ENCODE data around the gene CD7.

Gene CD7

GRCh38 chr17:82314012-82314726, 3.2 kb downstream of the CD7 start:
- Histone ChIP-seq H3K27ac (ENCODE audit: poor library complexity, severe bottlenecking) (no peak overlapping the region), H3K36me3 (ENCODE audit: low read depth) (no peaks in the 10 kb centered on the region), H3K27me3 (ENCODE audit: insufficient read depth, poor library complexity, severe bottlenecking) (no peaks in the 10 kb centered on the region), H3K9me3 (ENCODE audit: severe bottlenecking) (no peaks in the 10 kb centered on the region), H3K4me1 (ENCODE audit: insufficient read depth, poor library complexity, severe bottlenecking) (no peaks in the 10 kb centered on the region), H3K4me3 (ENCODE audit: severe bottlenecking) (no peak overlapping the region)
- no peak for TF ChIP-seq CTCF (IDR thresholded peaks at IDR 0.05; ENCODE audit: poor library complexity, severe bottlenecking)
- ATAC-seq (ENCODE audit: low read depth): no peak
- DNase-seq (ENCODE audit: low spot score): no peak

- H3K27ac ChIP-seq (ENCODE audit: poor library complexity, severe bottlenecking): no peak overlapping the region
- H3K4me1 ChIP-seq (ENCODE audit: insufficient read depth, poor library complexity, severe bottlenecking): no peaks in the 10 kb centered on the region
- DNase-seq (ENCODE audit: low spot score) (no peak), ATAC-seq (ENCODE audit: low read depth) (no peak)
- H3K27me3 ChIP-seq (ENCODE audit: insufficient read depth, poor library complexity, severe bottlenecking): no peaks in the 10 kb centered on the region
- no peak for TF ChIP-seq CTCF (IDR thresholded peaks at IDR 0.05; ENCODE audit: poor library complexity, severe bottlenecking)
- no peaks in the 10 kb centered on the region for H3K36me3 ChIP-seq (ENCODE audit: low read depth)
- H3K9me3 ChIP-seq (ENCODE audit: severe bottlenecking): no peaks in the 10 kb centered on the region
- no peak overlapping the region for H3K4me3 ChIP-seq (ENCODE audit: severe bottlenecking)
Observed at GRCh38 chr17:82313195-82314011, 4.0 kb downstream of the CD7 start.

GRCh38 chr17:82311971-82312370, 5.4 kb downstream of the CD7 start:
- no peak for TF ChIP-seq CTCF (IDR thresholded peaks at IDR 0.05; ENCODE audit: poor library complexity, severe bottlenecking)
- ATAC-seq (ENCODE audit: low read depth) (no peak), DNase-seq (ENCODE audit: low spot score) (no peak)
- Histone ChIP-seq H3K4me1 (ENCODE audit: insufficient read depth, poor library complexity, severe bottlenecking) (no peaks in the 10 kb centered on the region), H3K27ac (ENCODE audit: poor library complexity, severe bottlenecking) (no peak overlapping the region), H3K27me3 (ENCODE audit: insufficient read depth, poor library complexity, severe bottlenecking) (no peaks in the 10 kb centered on the region), H3K36me3 (ENCODE audit: low read depth) (no peaks in the 10 kb centered on the region), H3K4me3 (ENCODE audit: severe bottlenecking) (no peak overlapping the region), H3K9me3 (ENCODE audit: severe bottlenecking) (no peaks in the 10 kb centered on the region)

GRCh38 chr17:82310877-82311276, 6.5 kb downstream of the CD7 start:
- no peak for TF ChIP-seq CTCF (IDR thresholded peaks at IDR 0.05; ENCODE audit: poor library complexity, severe bottlenecking)
- H3K9me3 ChIP-seq (ENCODE audit: severe bottlenecking): no peaks in the 10 kb centered on the region
- H3K27me3 ChIP-seq (ENCODE audit: insufficient read depth, poor library complexity, severe bottlenecking): no peaks in the 10 kb centered on the region
- ATAC-seq (ENCODE audit: low read depth): no peak
- H3K4me3 ChIP-seq (ENCODE audit: severe bottlenecking): no peak overlapping the region
- no peaks in the 10 kb centered on the region for H3K36me3 ChIP-seq (ENCODE audit: low read depth)
- no peak overlapping the region for H3K27ac ChIP-seq (ENCODE audit: poor library complexity, severe bottlenecking)
- DNase-seq (ENCODE audit: low spot score): no peak
- H3K4me1 ChIP-seq (ENCODE audit: insufficient read depth, poor library complexity, severe bottlenecking): no peaks in the 10 kb centered on the region
